Measurements from ENCODE around the gene ENO4. TPM values are rescaled to one million over a fixed set of nuclear protein-coding genes. Genes with fewer than 3 reads are reported as not detected.

ENO4 gene
- polyA plus RNA-seq, 1 of the 3 experiments (the other 2 are of a cell fraction): 0.36 TPM

- H3K27ac ChIP-seq (ENCODE audit: low read depth in 2 of 2, low read length in 1 of 2): no peak overlapping the region
- TF ChIP-seq, protein P1, sequence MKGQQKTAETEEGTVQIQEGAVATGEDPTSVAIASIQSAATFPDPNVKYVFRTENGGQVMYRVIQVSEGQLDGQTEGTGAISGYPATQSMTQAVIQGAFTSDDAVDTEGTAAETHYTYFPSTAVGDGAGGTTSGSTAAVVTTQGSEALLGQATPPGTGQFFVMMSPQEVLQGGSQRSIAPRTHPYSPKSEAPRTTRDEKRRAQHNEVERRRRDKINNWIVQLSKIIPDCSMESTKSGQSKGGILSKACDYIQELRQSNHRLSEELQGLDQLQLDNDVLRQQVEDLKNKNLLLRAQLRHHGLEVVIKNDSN (IDR thresholded peaks at IDR 0.05; ENCODE audit: borderline replicate concordance, low read depth): no peak
- no peak for TF ChIP-seq MXI1 (IDR thresholded peaks at IDR 0.05; ENCODE audit: low read depth, low read length)
- no peak for TF ChIP-seq TEAD4 (IDR thresholded peaks at IDR 0.05; ENCODE audit: borderline replicate concordance, insufficient read depth)
- TF ChIP-seq, protein P2, sequence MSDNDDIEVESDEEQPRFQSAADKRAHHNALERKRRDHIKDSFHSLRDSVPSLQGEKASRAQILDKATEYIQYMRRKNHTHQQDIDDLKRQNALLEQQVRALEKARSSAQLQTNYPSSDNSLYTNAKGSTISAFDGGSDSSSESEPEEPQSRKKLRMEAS (IDR thresholded peaks at IDR 0.05; ENCODE audit: low read depth): no peak
- TF ChIP-seq, protein P3, sequence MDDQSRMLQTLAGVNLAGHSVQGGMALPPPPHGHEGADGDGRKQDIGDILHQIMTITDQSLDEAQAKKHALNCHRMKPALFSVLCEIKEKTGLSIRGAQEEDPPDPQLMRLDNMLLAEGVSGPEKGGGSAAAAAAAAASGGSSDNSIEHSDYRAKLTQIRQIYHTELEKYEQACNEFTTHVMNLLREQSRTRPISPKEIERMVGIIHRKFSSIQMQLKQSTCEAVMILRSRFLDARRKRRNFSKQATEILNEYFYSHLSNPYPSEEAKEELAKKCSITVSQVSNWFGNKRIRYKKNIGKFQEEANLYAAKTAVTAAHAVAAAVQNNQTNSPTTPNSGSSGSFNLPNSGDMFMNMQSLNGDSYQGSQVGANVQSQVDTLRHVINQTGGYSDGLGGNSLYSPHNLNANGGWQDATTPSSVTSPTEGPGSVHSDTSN (IDR thresholded peaks at IDR 0.05): no peak
- TF ChIP-seq USF2 (IDR thresholded peaks at IDR 0.05; ENCODE audit: borderline replicate concordance, low read depth, low read length): no peak
- no peak for TF ChIP-seq CHD2 (IDR thresholded peaks at IDR 0.05; ENCODE audit: low read length, partially characterized antibody)
- TF ChIP-seq EZH2phosphoT487 (IDR thresholded peaks at IDR 0.05; ENCODE audit: borderline replicate concordance, low read depth): no peak
- TF ChIP-seq JUND (IDR thresholded peaks at IDR 0.05): no peak
- H3K9me2 ChIP-seq: no peaks in the 10 kb centered on the region
- H3K4me1 ChIP-seq (ENCODE audit: control insufficient read depth in 1 of 2, insufficient read depth in 2 of 2, low read depth in 1 of 2, low read length in 1 of 2): peaks cover 0 to 11% of the 10 kb centered on the region in 2 experiments; a peak in 1 of 4 replicates
- no peak overlapping the region for H3K4me3 ChIP-seq (ENCODE audit: low read depth in 2 of 2, low read length in 1 of 2)
- no peak overlapping the region for H3K9ac ChIP-seq
- H3K4me2 ChIP-seq: no peak overlapping the region
- ChIA-PET CTCF (no interaction called here), POLR2A (no interaction called here)
- H3K36me3 ChIP-seq (replicated peaks in 1 of 2; ENCODE audit: control insufficient read depth in 1 of 2, insufficient read depth in 2 of 2, low read length in 1 of 2): no peaks in the 10 kb centered on the region
- no peak overlapping the region for H2AFZ ChIP-seq (ENCODE audit: low read depth)
- 86% methylated on average over 1 of the region's 1 CpG for WGBS (ENCODE audit: low lambda C conversion rate)
- H3K79me2 ChIP-seq (ENCODE audit: insufficient read depth): no peaks in the 10 kb centered on the region
- DNase-seq: no peak
- H3F3A ChIP-seq (replicated peaks; ENCODE audit: insufficient read depth): no peaks in the 10 kb centered on the region
- no peaks in the 10 kb centered on the region for H3K27me3 ChIP-seq (ENCODE audit: insufficient read depth)
- no peaks in the 10 kb centered on the region for H4K20me1 ChIP-seq (ENCODE audit: insufficient read depth)
- no peaks in the 10 kb centered on the region for H3K9me3 ChIP-seq
These were observed 2.9 kb downstream of the ENO4 start for GRCh38 chr10:116852246-116852645.

DNA sequence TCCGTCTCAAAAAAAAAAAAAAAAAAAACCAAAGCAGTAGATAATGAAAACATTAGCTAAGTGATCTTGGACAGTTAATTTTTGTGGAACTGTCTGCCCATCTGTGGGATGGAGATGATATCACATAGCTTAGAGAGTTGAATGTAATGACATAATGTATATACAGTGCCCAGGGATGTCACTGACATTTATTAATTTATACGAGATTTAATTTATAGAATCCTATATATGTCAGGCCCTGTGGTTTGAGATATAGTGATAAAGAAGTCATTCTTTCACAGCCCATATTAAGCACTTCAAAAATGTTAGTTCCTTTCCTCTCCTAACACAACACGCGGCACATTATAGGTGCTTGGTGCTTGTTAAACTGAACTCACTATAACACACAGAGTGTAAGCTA lies 4.0 kb downstream of the ENO4 start:
- H3K9me3 ChIP-seq: no peaks in the 10 kb centered on the region
- no peaks in the 10 kb centered on the region for H3K9me2 ChIP-seq
- ChIA-PET CTCF (interaction anchor here (0.9 to 1.4 kb wide), 3 partner anchors 18 to 322 kb away, joined by 3 to 4 read pairs (median 3); no protein-coding TSS in a partner anchor), POLR2A (no interaction called here)
- no peaks in the 10 kb centered on the region for H3K79me2 ChIP-seq (ENCODE audit: insufficient read depth)
- no peak overlapping the region for H3K9ac ChIP-seq
- peak; percentile 70 for DNase-seq
- H3K27me3 ChIP-seq (ENCODE audit: insufficient read depth): no peaks in the 10 kb centered on the region
- no peak overlapping the region for H2AFZ ChIP-seq (ENCODE audit: low read depth)
- no peak overlapping the region for H3K4me2 ChIP-seq
- no peaks in the 10 kb centered on the region for H3F3A ChIP-seq (replicated peaks; ENCODE audit: insufficient read depth)
- TF ChIP-seq CHD2 (IDR thresholded peaks at IDR 0.05; ENCODE audit: low read length, partially characterized antibody) (no peak), EP300 (IDR thresholded peaks at IDR 0.05; ENCODE audit: borderline replicate concordance in 1 of 2, low read depth in 1 of 2, low read length in 1 of 2) (0 out of 4 replicates have a peak, but pooled peaks of 1 of the 2 experiments have one; percentile 28), EZH2phosphoT487 (IDR thresholded peaks at IDR 0.05; ENCODE audit: borderline replicate concordance, low read depth) (no peak), YY1 (IDR thresholded peaks at IDR 0.05; ENCODE audit: low read depth) (no peak), GATA2 (CRISPR knock-in tag; IDR thresholded peaks at IDR 0.05) (peak; percentile 60), MEF2A (IDR thresholded peaks at IDR 0.05; ENCODE audit: borderline replicate concordance, low read depth) (no peak), RXRA (IDR thresholded peaks at IDR 0.05; ENCODE audit: borderline replicate concordance, low read depth) (no peak), RCOR1 (IDR thresholded peaks at IDR 0.05; ENCODE audit: low read length) (peak; percentile 76)
- H3K36me3 ChIP-seq (replicated peaks in 1 of 2; ENCODE audit: control insufficient read depth in 1 of 2, insufficient read depth in 2 of 2, low read length in 1 of 2): no peaks in the 10 kb centered on the region
- H3K4me1 ChIP-seq (ENCODE audit: control insufficient read depth in 1 of 2, insufficient read depth in 2 of 2, low read depth in 1 of 2, low read length in 1 of 2): peaks cover 0 to 10% of the 10 kb centered on the region in 2 experiments; a peak in 1 of 4 replicates
- H3K4me3 ChIP-seq (ENCODE audit: low read depth in 2 of 2, low read length in 1 of 2): no peak overlapping the region
- 49% methylated on average over 4 of the region's 4 CpGs for whole genome bisulfite sequencing (ENCODE audit: low lambda C conversion rate)
- H3K27ac ChIP-seq (ENCODE audit: low read depth in 2 of 2, low read length in 1 of 2): no peak overlapping the region
- H4K20me1 ChIP-seq (ENCODE audit: insufficient read depth): no peaks in the 10 kb centered on the region
